ENCODE results near the gene TMEM43. TPM values are rescaled to one million over a fixed set of nuclear protein-coding genes. Genes with fewer than 3 reads are reported as not detected.
A peak's percentile ranks its signal among the peaks of the same experiment; 100 is the strongest.

Gene TMEM43
- total RNA-seq, 1 donor from 2014 or later, result 39.7 TPM

- H3K36me3 ChIP-seq (ENCODE audit: control insufficient read depth in 3 of 3, insufficient read depth in 3 of 3, low read length in 3 of 3), result peaks cover 53 to 82% (median 77%) of the 10 kb centered on the region in 3 donors
- no peak overlapping the region for H3K9ac ChIP-seq (ENCODE audit: low read depth in 1 of 3, low read length in 3 of 3)
- H3K9me3 ChIP-seq (ENCODE audit: control insufficient read depth in 3 of 3, low read length in 3 of 3), result no peaks in the 10 kb centered on the region
- H3K27me3 ChIP-seq (ENCODE audit: control insufficient read depth in 3 of 3, insufficient read depth in 3 of 3, low read length in 3 of 3), result no peaks in the 10 kb centered on the region
- no peak overlapping the region for H3K4me3 ChIP-seq (ENCODE audit: low read length in 3 of 3)
- H3K27ac ChIP-seq (ENCODE audit: low read depth, low read length), result no peak overlapping the region
- H3K4me1 ChIP-seq (ENCODE audit: control insufficient read depth in 3 of 3, insufficient read depth in 3 of 3, low read length in 3 of 3), result peaks cover 7 to 19% (median 7%) of the 10 kb centered on the region in 3 donors
These were observed 30.1 kb downstream of the TMEM43 start for GRCh38 chr3:14154895-14155440.

DNA sequence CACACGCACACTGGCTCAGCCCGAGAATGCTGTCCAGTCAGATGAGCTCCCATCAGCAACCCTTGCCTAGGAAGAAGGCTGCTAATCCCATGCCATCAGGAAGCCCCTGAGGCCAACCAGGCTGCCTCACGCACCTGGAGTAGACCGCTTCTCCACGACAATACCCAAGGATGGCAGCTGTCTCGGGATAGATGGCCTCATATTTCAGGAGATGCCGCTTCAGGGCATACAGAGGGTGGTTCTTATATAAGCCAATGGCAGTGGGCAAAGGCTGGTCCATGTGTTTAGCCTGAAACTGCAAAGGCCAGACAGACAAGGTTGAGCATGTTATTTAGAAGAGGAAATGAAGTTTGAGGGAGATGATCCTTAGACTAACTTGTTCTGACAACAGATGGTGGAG is 31.3 kb downstream of the TMEM43 start:
- no peak overlapping the region for H3K4me3 ChIP-seq (ENCODE audit: low read length in 3 of 3)
- H3K27ac ChIP-seq (ENCODE audit: low read depth, low read length), result no peak overlapping the region
- no peaks in the 10 kb centered on the region for H3K27me3 ChIP-seq (ENCODE audit: control insufficient read depth in 3 of 3, insufficient read depth in 3 of 3, low read length in 3 of 3)
- peaks cover 46 to 88% (median 84%) of the 10 kb centered on the region in 3 donors for H3K36me3 ChIP-seq (ENCODE audit: control insufficient read depth in 3 of 3, insufficient read depth in 3 of 3, low read length in 3 of 3)
- H3K9ac ChIP-seq (ENCODE audit: low read depth in 1 of 3, low read length in 3 of 3), result no peak overlapping the region
- H3K4me1 ChIP-seq (ENCODE audit: control insufficient read depth in 3 of 3, insufficient read depth in 3 of 3, low read length in 3 of 3), result peaks cover 7 to 19% (median 7%) of the 10 kb centered on the region in 3 donors
- peaks cover 0 to 2% (median 0%) of the 10 kb centered on the region in 3 donors for H3K9me3 ChIP-seq (ENCODE audit: control insufficient read depth in 3 of 3, low read length in 3 of 3)

- no peaks in the 10 kb centered on the region for H3K27me3 ChIP-seq (ENCODE audit: control insufficient read depth in 3 of 3, insufficient read depth in 3 of 3, low read length in 3 of 3)
- H3K9me3 ChIP-seq (ENCODE audit: control insufficient read depth in 3 of 3, low read length in 3 of 3), result peaks cover 0 to 9% (median 3%) of the 10 kb centered on the region in 3 donors
- H3K9ac ChIP-seq (ENCODE audit: low read depth in 1 of 3, low read length in 3 of 3), result peak overlapping the region in 1 of 3 donors; percentile 23
- H3K36me3 ChIP-seq (ENCODE audit: control insufficient read depth in 3 of 3, insufficient read depth in 3 of 3, low read length in 3 of 3), result peaks cover 44 to 88% (median 82%) of the 10 kb centered on the region in 3 donors
- H3K27ac ChIP-seq (ENCODE audit: low read depth, low read length), result peak overlapping the region; percentile 84
- peak overlapping the region in 1 of 3 donors; percentile 4 for H3K4me3 ChIP-seq (ENCODE audit: low read length in 3 of 3)
- peaks cover 7 to 19% (median 7%) of the 10 kb centered on the region in 3 donors for H3K4me1 ChIP-seq (ENCODE audit: control insufficient read depth in 3 of 3, insufficient read depth in 3 of 3, low read length in 3 of 3)
These were observed 32.1 kb downstream of the TMEM43 start for GRCh38 chr3:14156843-14157561.

- Histone ChIP-seq H3K27me3 (ENCODE audit: control insufficient read depth in 3 of 3, insufficient read depth in 3 of 3, low read length in 3 of 3) (no peaks in the 10 kb centered on the region), H3K4me3 (ENCODE audit: low read length in 3 of 3) (no peak overlapping the region), H3K27ac (ENCODE audit: low read depth, low read length) (peak overlapping the region; percentile 84), H3K4me1 (ENCODE audit: control insufficient read depth in 3 of 3, insufficient read depth in 3 of 3, low read length in 3 of 3) (peaks cover 7 to 19% (median 7%) of the 10 kb centered on the region in 3 donors), H3K36me3 (ENCODE audit: control insufficient read depth in 3 of 3, insufficient read depth in 3 of 3, low read length in 3 of 3) (peaks cover 42 to 89% (median 79%) of the 10 kb centered on the region in 3 donors), H3K9ac (ENCODE audit: low read depth in 1 of 3, low read length in 3 of 3) (no peak overlapping the region), H3K9me3 (ENCODE audit: control insufficient read depth in 3 of 3, low read length in 3 of 3) (peaks cover 0 to 11% (median 3%) of the 10 kb centered on the region in 3 donors)
These were observed 33.1 kb downstream of the TMEM43 start for GRCh38 chr3:14157951-14158350.

DNA sequence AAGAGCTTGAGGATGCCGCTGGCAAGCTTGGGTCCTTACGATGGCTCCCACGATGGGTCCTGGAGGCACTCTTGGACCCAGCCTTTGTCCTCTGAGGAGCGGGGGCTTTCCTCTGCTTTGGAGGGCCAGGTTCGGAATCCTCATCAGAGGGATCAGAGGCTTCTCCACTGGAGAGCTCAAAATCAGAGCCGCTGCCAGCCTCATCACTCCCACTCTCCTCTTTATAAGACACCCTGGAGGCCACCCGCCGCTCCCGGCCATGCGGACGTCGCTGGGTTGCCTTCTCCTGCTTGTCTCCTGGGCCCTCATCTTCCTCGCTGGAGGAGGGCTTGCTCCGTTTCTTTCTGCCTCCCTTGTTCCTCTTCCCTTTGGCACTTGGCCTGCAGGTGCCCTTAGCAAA is 33.5 kb downstream of the TMEM43 start:
- Histone ChIP-seq H3K9ac (ENCODE audit: low read depth in 1 of 3, low read length in 3 of 3) (no peak overlapping the region), H3K4me3 (ENCODE audit: low read length in 3 of 3) (no peak overlapping the region), H3K4me1 (ENCODE audit: control insufficient read depth in 3 of 3, insufficient read depth in 3 of 3, low read length in 3 of 3) (peaks cover 7 to 19% (median 7%) of the 10 kb centered on the region in 3 donors), H3K9me3 (ENCODE audit: control insufficient read depth in 3 of 3, low read length in 3 of 3) (peaks cover 0 to 11% (median 3%) of the 10 kb centered on the region in 3 donors), H3K27ac (ENCODE audit: low read depth, low read length) (peak overlapping the region; percentile 84), H3K36me3 (ENCODE audit: control insufficient read depth in 3 of 3, insufficient read depth in 3 of 3, low read length in 3 of 3) (peaks cover 42 to 87% (median 78%) of the 10 kb centered on the region in 3 donors), H3K27me3 (ENCODE audit: control insufficient read depth in 3 of 3, insufficient read depth in 3 of 3, low read length in 3 of 3) (no peaks in the 10 kb centered on the region)

DNA sequence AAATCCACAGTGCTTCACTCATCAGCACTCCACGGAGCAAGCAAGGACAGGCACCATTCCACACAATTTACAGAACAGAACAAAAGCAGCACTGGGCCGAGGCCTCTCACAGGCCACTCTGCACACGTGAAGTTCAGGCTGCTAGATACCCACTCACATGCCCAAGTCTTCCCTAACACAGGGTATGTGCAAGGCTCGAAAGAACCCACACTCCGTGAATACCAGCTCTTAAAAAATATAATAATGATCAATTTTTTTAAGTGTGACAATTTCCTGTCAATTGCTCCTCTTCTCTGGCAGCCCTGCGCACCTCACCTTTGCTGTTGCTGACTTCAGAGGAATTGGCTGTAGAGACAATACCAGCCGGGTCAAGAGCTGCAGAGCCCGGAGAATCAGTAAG is 34.6 kb downstream of the TMEM43 start:
- H3K4me3 ChIP-seq (ENCODE audit: low read length in 3 of 3), result no peak overlapping the region
- peaks cover 0 to 11% (median 3%) of the 10 kb centered on the region in 3 donors for H3K9me3 ChIP-seq (ENCODE audit: control insufficient read depth in 3 of 3, low read length in 3 of 3)
- H3K27ac ChIP-seq (ENCODE audit: low read depth, low read length), result no peak overlapping the region
- H3K36me3 ChIP-seq (ENCODE audit: control insufficient read depth in 3 of 3, insufficient read depth in 3 of 3, low read length in 3 of 3), result peaks cover 40 to 86% (median 72%) of the 10 kb centered on the region in 3 donors
- H3K27me3 ChIP-seq (ENCODE audit: control insufficient read depth in 3 of 3, insufficient read depth in 3 of 3, low read length in 3 of 3), result no peaks in the 10 kb centered on the region
- H3K9ac ChIP-seq (ENCODE audit: low read depth in 1 of 3, low read length in 3 of 3), result no peak overlapping the region
- H3K4me1 ChIP-seq (ENCODE audit: control insufficient read depth in 3 of 3, insufficient read depth in 3 of 3, low read length in 3 of 3), result peaks cover 7 to 19% (median 7%) of the 10 kb centered on the region in 3 donors

DNA sequence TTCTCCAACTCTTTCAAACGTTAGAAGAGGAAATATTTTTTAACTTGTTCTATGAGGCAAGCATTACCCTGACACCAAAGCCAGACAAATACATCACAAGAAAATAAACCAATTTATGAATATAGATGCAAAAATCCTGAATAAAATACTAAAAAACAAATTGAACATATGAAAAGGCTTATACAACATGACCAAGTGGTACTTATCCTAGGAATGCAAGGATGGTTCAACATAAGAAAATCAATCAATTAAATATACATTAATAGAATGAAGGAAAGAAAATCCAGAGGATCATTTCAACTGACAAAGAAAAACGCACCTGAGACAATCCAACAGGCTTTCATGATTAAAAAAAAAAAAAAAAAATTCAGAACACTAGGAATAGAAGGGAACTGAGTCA is 36.4 kb downstream of the TMEM43 start:
- no peak overlapping the region for H3K9ac ChIP-seq (ENCODE audit: low read depth in 1 of 3, low read length in 3 of 3)
- H3K27me3 ChIP-seq (ENCODE audit: control insufficient read depth in 3 of 3, insufficient read depth in 3 of 3, low read length in 3 of 3), result no peaks in the 10 kb centered on the region
- peaks cover 0 to 11% (median 3%) of the 10 kb centered on the region in 3 donors for H3K9me3 ChIP-seq (ENCODE audit: control insufficient read depth in 3 of 3, low read length in 3 of 3)
- H3K4me3 ChIP-seq (ENCODE audit: low read length in 3 of 3), result no peak overlapping the region
- peaks cover 5 to 17% (median 7%) of the 10 kb centered on the region in 3 donors for H3K4me1 ChIP-seq (ENCODE audit: control insufficient read depth in 3 of 3, insufficient read depth in 3 of 3, low read length in 3 of 3)
- peaks cover 45 to 95% (median 85%) of the 10 kb centered on the region in 3 donors for H3K36me3 ChIP-seq (ENCODE audit: control insufficient read depth in 3 of 3, insufficient read depth in 3 of 3, low read length in 3 of 3)
- no peak overlapping the region for H3K27ac ChIP-seq (ENCODE audit: low read depth, low read length)

GRCh38 chr3:14162178-14162577 is 37.3 kb downstream of the TMEM43 start:
- Histone ChIP-seq H3K4me3 (ENCODE audit: low read length in 3 of 3) (no peak overlapping the region), H3K36me3 (ENCODE audit: control insufficient read depth in 3 of 3, insufficient read depth in 3 of 3, low read length in 3 of 3) (peaks cover 44 to 92% (median 85%) of the 10 kb centered on the region in 3 donors), H3K4me1 (ENCODE audit: control insufficient read depth in 3 of 3, insufficient read depth in 3 of 3, low read length in 3 of 3) (peaks cover 3 to 15% (median 7%) of the 10 kb centered on the region in 3 donors), H3K27me3 (ENCODE audit: control insufficient read depth in 3 of 3, insufficient read depth in 3 of 3, low read length in 3 of 3) (no peaks in the 10 kb centered on the region), H3K9ac (ENCODE audit: low read depth in 1 of 3, low read length in 3 of 3) (no peak overlapping the region), H3K9me3 (ENCODE audit: control insufficient read depth in 3 of 3, low read length in 3 of 3) (peaks cover 0 to 11% (median 3%) of the 10 kb centered on the region in 3 donors), H3K27ac (ENCODE audit: low read depth, low read length) (no peak overlapping the region)

DNA sequence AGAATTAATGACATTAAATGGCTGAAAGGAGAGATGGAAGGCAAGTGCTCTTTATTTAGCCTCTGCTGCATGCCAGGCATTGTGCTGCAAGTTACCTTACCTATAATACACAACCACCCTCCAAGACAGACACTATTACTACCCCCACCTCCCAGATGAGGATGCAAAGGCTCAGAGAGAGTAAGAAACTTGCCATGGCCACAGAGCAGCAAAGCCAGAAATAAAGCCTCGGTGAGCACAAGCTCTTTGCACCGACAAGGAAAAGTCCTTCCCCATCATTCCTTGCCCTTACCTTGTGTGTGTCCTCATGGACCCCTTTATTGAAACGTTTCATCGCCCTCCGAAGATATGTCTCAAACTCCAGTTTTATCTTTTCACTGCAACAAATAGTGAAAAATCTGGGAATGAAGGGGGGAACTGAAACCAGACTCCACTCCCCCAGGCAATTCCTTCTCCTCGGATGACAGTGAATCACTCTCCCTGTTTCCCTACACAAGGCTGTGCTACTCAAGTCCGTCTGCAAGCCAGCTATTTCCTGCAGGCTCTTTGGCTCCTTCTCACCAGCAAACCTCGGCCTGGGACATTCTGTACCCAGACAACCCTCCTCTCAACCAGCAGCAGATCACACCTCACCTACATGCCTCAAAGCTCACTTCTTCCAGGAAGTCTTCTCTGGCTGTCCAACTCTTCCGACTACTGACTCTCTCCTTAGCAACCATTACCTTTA is 42.2 kb downstream of the TMEM43 start:
- H3K27me3 ChIP-seq (ENCODE audit: control insufficient read depth in 3 of 3, insufficient read depth in 3 of 3, low read length in 3 of 3), result no peaks in the 10 kb centered on the region
- H3K4me3 ChIP-seq (ENCODE audit: low read length in 3 of 3), result no peak overlapping the region
- H3K36me3 ChIP-seq (ENCODE audit: control insufficient read depth in 3 of 3, insufficient read depth in 3 of 3, low read length in 3 of 3), result peaks cover 59 to 92% (median 88%) of the 10 kb centered on the region in 3 donors
- peaks cover 0 to 15% (median 13%) of the 10 kb centered on the region in 3 donors for H3K4me1 ChIP-seq (ENCODE audit: control insufficient read depth in 3 of 3, insufficient read depth in 3 of 3, low read length in 3 of 3)
- peaks cover 0 to 2% (median 0%) of the 10 kb centered on the region in 3 donors for H3K9me3 ChIP-seq (ENCODE audit: control insufficient read depth in 3 of 3, low read length in 3 of 3)
- peak overlapping the region; percentile 5 for H3K27ac ChIP-seq (ENCODE audit: low read depth, low read length)
- no peak overlapping the region for H3K9ac ChIP-seq (ENCODE audit: low read depth in 1 of 3, low read length in 3 of 3)
